GM18867 (cell line): Measurements from ENCODE around the gene RBM47.

Source experiments
- ATAC-seq: cut with Tn5 transposase; IDR thresholded peaks from one replicate; pipeline ENCODE4 v1.9.1; 2021; ENCODE audit warnings: mild to moderate bottlenecking, moderate library complexity; ENCODE audit not compliant: unreplicated experiment

RBM47 gene

GRCh38 chr4:40592034-40592433 is 37.6 kb downstream of the RBM47 start:
- ATAC-seq, result no peak

GRCh38 chr4:40587826-40588225 is 41.8 kb downstream of the RBM47 start:
- no peak for ATAC-seq

GRCh38 chr4:40587351-40587750 is 42.3 kb downstream of the RBM47 start:
- ATAC-seq, result no peak

GRCh38 chr4:40586729-40587128 is 42.9 kb downstream of the RBM47 start:
- ATAC-seq, result no peak

- no peak for ATAC-seq
Measured at GRCh38 chr4:40586034-40586433, 43.6 kb downstream of the RBM47 start.

GRCh38 chr4:40585201-40585799 is 44.4 kb downstream of the RBM47 start:
- ATAC-seq, result no peak

- no peak for ATAC-seq
Measured at GRCh38 chr4:40584517-40585141, 45.0 kb downstream of the RBM47 start.

GRCh38 chr4:40583850-40584439 is 45.7 kb downstream of the RBM47 start:
- no peak for ATAC-seq

- ATAC-seq, result no peak
Measured at GRCh38 chr4:40582413-40582812, 47.3 kb downstream of the RBM47 start.

GRCh38 chr4:40581254-40582140 is 48.2 kb downstream of the RBM47 start:
- no peak for ATAC-seq

GRCh38 chr4:40579983-40580382 is 49.7 kb downstream of the RBM47 start:
- ATAC-seq, result no peak

GRCh38 chr4:40577588-40578253 is 51.9 kb downstream of the RBM47 start:
- ATAC-seq, result no peak

GRCh38 chr4:40576651-40577480 is 52.8 kb downstream of the RBM47 start:
- peak; percentile 53 for ATAC-seq

GRCh38 chr4:40575846-40576245 is 53.8 kb downstream of the RBM47 start:
- ATAC-seq, result no peak

GRCh38 chr4:40573593-40574311 is 55.9 kb downstream of the RBM47 start:
- peak; percentile 27 for ATAC-seq

- ATAC-seq, result no peak
Measured at GRCh38 chr4:40572692-40573310, 56.9 kb downstream of the RBM47 start.

GRCh38 chr4:40571208-40571607 is 58.5 kb downstream of the RBM47 start:
- ATAC-seq, result no peak

- no peak for ATAC-seq
Measured at GRCh38 chr4:40570348-40571077, 59.2 kb downstream of the RBM47 start.
